PC-9 (cell line): ENCODE measurements around the gene STK40. TPM values are rescaled to one million over a fixed set of nuclear protein-coding genes. Genes with fewer than 3 reads are reported as not detected.

Source experiments
- BruUV-seq: library from RNA; stranded (reverse); fragments of 400-500 nt; replicated peaks from 2 replicates; lab custom pipeline; 2021; lab: Mats Ljungman, UMichigan
- CTCF ChIA-PET: fragments of 300-600 bp; sonication (Branson Sonifier 250); formaldehyde crosslinking; loops from one replicate; lab custom pipeline; 2022; ENCODE audit warnings: antibody characterized with exemption; lab: Charles Lee
- POLR2A ChIA-PET: fragments of 300-600 bp; sonication (Branson Sonifier 250); formaldehyde crosslinking; loops from one replicate; lab custom pipeline; 2022; ENCODE audit warnings: antibody characterized with exemption; ENCODE audit not compliant: unreplicated experiment; lab: Charles Lee
- DNase-seq, 2 experiments: peaks; one replicate each; pipeline versions ENCODE4 v3.0.0 to v3.0.0-alpha.2; 2015 to 2022; ENCODE audit warnings: mixed read lengths in 1 of 2
- H2AFZ ChIP-seq: fragments of 200-600 bp; sonication (generic); 2 replicates; pipeline ENCODE4 v1.8.1; 2017; ENCODE audit warnings: antibody characterized with exemption
- H3F3A ChIP-seq: fragments of 200-600 bp; sonication (generic); 2 replicates; pipeline ENCODE4 v1.8.1; 2017; ENCODE audit warnings: antibody characterized with exemption, mild to moderate bottlenecking, low read depth; ENCODE audit not compliant: insufficient read depth
- H3K27ac ChIP-seq: fragments of 200-600 bp; sonication (generic); 2 replicates; pipeline ENCODE4 v1.6.1; 2016; ENCODE audit warnings: mixed run types
- H3K27me3 ChIP-seq: fragments of 200-600 bp; sonication (generic); 2 replicates; pipeline ENCODE4 v1.6.1; 2016; ENCODE audit warnings: low read depth, mixed run types; ENCODE audit not compliant: insufficient read depth
- H3K36me3 ChIP-seq: fragments of 200-600 bp; sonication (generic); 2 replicates; pipeline ENCODE4 v1.6.1; 2016; ENCODE audit warnings: low read depth, mixed run types
- H3K4me1 ChIP-seq: fragments of 200-600 bp; sonication (generic); replicated peaks from 2 replicates; pipeline ENCODE4 v1.6.1; 2016; ENCODE audit warnings: mixed run types; ENCODE audit not compliant: insufficient read depth
- H3K4me2 ChIP-seq: fragments of 200-600 bp; sonication (generic); 2 replicates; pipeline ENCODE4 v1.6.1; 2017; ENCODE audit warnings: mixed run types
- H3K4me3 ChIP-seq: fragments of 200-600 bp; sonication (generic); 2 replicates; pipeline ENCODE4 v1.6.1; 2016; ENCODE audit warnings: mixed run types
- H3K79me2 ChIP-seq: fragments of 200-600 bp; sonication (generic); 2 replicates; pipeline ENCODE4 v1.6.1; 2017; ENCODE audit warnings: low read depth, mixed run types
- H3K9me2 ChIP-seq: fragments of 200-600 bp; sonication (generic); 2 replicates; pipeline ENCODE4 v1.8.1; 2017; ENCODE audit warnings: mild to moderate bottlenecking; ENCODE audit not compliant: insufficient read depth
- H3K9me3 ChIP-seq: fragments of 200-600 bp; sonication (generic); 2 replicates; pipeline ENCODE4 v1.8.1; 2016; ENCODE audit warnings: low read depth; ENCODE audit not compliant: insufficient read depth
- H4K20me1 ChIP-seq: fragments of 200-600 bp; sonication (generic); 2 replicates; pipeline ENCODE4 v1.8.1; 2017; ENCODE audit not compliant: insufficient read depth
- EZH2 ChIP-seq: fragments of 200-600 bp; sonication (generic); IDR thresholded peaks from 2 replicates; pipeline ENCODE4 v1.8.0; 2017; ENCODE audit warnings: antibody characterized with exemption, low read depth
- intact Hi-C: fragments of 100-400 bp; cut with micrococcal nuclease; formaldehyde crosslinking; loops from one replicate; pipeline ENCODE4 v1.10.0; 2022; ENCODE audit not compliant: unreplicated experiment
- total RNA-seq: library from RNA; stranded (reverse); gene quantifications from 2 replicates; pipeline ENCODE4 v1.2.3, GENCODE V29; 2021
- TF ChIP-seq, protein P1 (sequence below): fragments of 200-600 bp; sonication (generic); conservative IDR thresholded peaks from 2 replicates; pipeline ENCODE4 v1.6.1; 2017; ENCODE audit warnings: mixed run types, antibody characterized with exemption, mild to moderate bottlenecking, moderate library complexity

STK40 gene
- total RNA-seq, 1 experiment from 2014 or later = 59.2 TPM

DNA sequence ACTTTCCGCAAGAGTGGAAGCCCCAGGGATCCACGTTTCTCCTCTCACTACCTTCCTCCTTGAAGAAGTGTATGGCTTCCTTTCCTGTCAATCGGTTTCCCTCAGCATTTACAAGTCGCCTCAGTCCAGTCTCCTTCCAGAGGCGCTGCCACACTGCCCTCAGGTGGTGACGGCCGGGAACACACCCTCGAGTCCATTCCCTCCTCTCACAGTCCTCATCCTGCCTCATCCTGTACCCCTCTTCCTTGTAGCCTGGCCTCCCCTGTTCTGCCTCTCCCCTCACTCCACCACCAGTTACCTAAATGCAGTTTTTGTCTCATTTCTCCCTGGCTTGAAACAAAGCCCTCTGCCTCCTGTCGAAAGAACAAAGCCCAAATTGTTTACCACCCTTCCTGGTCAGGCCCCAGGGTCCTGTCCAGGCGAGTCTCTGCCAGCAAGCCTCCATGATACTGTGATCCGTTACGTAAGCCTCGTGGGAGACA, 35.2 kb upstream of the STK40 start:
- POLR2A ChIA-PET = interaction anchor here (0.7 kb wide), 1 partner anchor 89 kb away, joined by 4 read pairs; no protein-coding TSS in a partner anchor
- no peak for TF ChIP-seq EZH2
- TF ChIP-seq, protein P1, sequence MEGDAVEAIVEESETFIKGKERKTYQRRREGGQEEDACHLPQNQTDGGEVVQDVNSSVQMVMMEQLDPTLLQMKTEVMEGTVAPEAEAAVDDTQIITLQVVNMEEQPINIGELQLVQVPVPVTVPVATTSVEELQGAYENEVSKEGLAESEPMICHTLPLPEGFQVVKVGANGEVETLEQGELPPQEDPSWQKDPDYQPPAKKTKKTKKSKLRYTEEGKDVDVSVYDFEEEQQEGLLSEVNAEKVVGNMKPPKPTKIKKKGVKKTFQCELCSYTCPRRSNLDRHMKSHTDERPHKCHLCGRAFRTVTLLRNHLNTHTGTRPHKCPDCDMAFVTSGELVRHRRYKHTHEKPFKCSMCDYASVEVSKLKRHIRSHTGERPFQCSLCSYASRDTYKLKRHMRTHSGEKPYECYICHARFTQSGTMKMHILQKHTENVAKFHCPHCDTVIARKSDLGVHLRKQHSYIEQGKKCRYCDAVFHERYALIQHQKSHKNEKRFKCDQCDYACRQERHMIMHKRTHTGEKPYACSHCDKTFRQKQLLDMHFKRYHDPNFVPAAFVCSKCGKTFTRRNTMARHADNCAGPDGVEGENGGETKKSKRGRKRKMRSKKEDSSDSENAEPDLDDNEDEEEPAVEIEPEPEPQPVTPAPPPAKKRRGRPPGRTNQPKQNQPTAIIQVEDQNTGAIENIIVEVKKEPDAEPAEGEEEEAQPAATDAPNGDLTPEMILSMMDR = peak; percentile 91
- H3K27ac ChIP-seq = no peak overlapping the region

DNA sequence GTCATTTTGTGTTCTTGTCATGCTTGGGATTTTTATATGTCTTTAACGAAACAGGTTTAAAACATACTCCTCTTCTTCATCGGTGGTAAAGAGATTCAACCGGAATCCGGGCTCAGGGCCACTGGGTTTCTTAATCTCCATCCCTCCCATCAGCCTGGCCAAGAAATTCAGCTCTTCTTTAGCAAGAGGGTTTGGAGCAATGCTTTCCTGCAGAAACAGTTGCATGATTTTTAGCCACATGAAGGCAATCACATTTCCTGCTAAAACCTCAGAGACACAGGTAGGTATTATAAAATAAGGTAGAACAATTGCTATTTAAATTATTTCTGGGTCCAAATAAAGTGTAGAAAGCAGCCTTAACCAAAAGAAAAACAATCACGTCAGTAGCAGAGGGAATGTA, 34.7 kb upstream of the STK40 start:
- H3K4me1 ChIP-seq = peaks cover 18% of the 10 kb centered on the region
- CTCF ChIA-PET = interaction anchor here (1.5 kb wide), 1 partner anchor 78 kb away, joined by 9 read pairs; no protein-coding TSS in a partner anchor
- intact Hi-C loops = loop anchor here (1.0 to 2.0 kb wide), 6 partner anchors 33 to 321 kb away; partner anchors contain the start of gene TRAPPC3
- no peak overlapping the region for H3K27ac ChIP-seq
- peak overlapping the region; percentile 25; the same call in 1 of the 2 replicates for H3K4me2 ChIP-seq
- no peaks in the 10 kb centered on the region for H4K20me1 ChIP-seq
- no peak for TF ChIP-seq EZH2
- TF ChIP-seq, protein P1 = no peak
- BruUV-seq = no TSS peak
- POLR2A ChIA-PET = interaction anchor here (0.6 to 0.7 kb wide), 2 partner anchors 88 to 121 kb away, joined by 3 to 4 read pairs; no protein-coding TSS in a partner anchor
- peaks cover 15% of the 10 kb centered on the region for H3F3A ChIP-seq
- DNase-seq = no peak
- H3K9me3 ChIP-seq = no peaks in the 10 kb centered on the region
- no peak overlapping the region for H3K4me3 ChIP-seq
- no peaks in the 10 kb centered on the region for H3K27me3 ChIP-seq
- H3K9me2 ChIP-seq = no peaks in the 10 kb centered on the region
- no peak overlapping the region for H2AFZ ChIP-seq
- H3K79me2 ChIP-seq = no peaks in the 10 kb centered on the region
- no peaks in the 10 kb centered on the region for H3K36me3 ChIP-seq

More for the DNA sequence above, 35.2 kb upstream of the STK40 start:
- Histone ChIP-seq H3K27me3 (no peaks in the 10 kb centered on the region), H3K36me3 (no peaks in the 10 kb centered on the region), H3K4me3 (no peak overlapping the region), H3K4me1 (peaks cover 21% of the 10 kb centered on the region), H3F3A (peaks cover 15% of the 10 kb centered on the region), H4K20me1 (no peaks in the 10 kb centered on the region), H2AFZ (no peak overlapping the region), H3K9me2 (no peaks in the 10 kb centered on the region), H3K79me2 (no peaks in the 10 kb centered on the region), H3K9me3 (no peaks in the 10 kb centered on the region), H3K4me2 (peak overlapping the region; percentile 25; the same call in 1 of the 2 replicates)
- BruUV-seq = no TSS peak
- CTCF ChIA-PET = interaction anchor here (1.6 kb wide), 1 partner anchor 121 kb away, joined by 3 read pairs; no protein-coding TSS in a partner anchor
- peak; percentile 72 to 93 for DNase-seq
- intact Hi-C loops = loop anchor here (1.0 to 2.0 kb wide), 7 partner anchors 34 to 322 kb away; partner anchors contain the start of gene TRAPPC3

DNA sequence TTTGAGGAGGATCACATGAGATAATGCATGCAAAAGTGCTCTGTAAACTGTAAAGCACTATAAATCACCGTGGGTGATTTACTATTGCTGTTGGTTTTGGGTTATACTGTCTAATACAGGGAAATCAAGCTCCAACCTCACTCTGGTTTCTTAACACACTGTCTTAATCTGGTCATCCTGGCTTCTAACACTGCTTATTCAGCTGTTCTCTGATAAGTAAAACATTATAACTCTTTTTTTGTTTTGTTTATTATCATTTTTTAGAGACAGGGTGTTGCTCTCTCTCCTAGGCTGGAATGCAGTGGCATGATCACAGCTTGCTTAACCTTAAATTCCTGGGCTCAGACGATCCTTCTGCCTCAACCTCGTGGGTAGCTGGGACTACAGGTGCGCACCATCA, 33.8 kb upstream of the STK40 start:
- TF ChIP-seq, protein P1 = no peak
- no peak overlapping the region for H3K27ac ChIP-seq
- CTCF ChIA-PET = interaction anchor here (0.6 to 1.5 kb wide), 3 partner anchors 10 to 77 kb away, joined by 4 to 9 read pairs (median 4); no protein-coding TSS in a partner anchor
- DNase-seq = no peak
- H3K4me2 ChIP-seq = no peak overlapping the region
- peaks cover 18% of the 10 kb centered on the region for H3K4me1 ChIP-seq
- H3K79me2 ChIP-seq = no peaks in the 10 kb centered on the region
- no TSS peak for BruUV-seq
- H3K9me3 ChIP-seq = no peaks in the 10 kb centered on the region
- H3K4me3 ChIP-seq = no peak overlapping the region
- H3K27me3 ChIP-seq = no peaks in the 10 kb centered on the region
- H2AFZ ChIP-seq = no peak overlapping the region
- intact Hi-C loops = no loop called here
- H3K9me2 ChIP-seq = no peaks in the 10 kb centered on the region
- peaks cover 15% of the 10 kb centered on the region for H3F3A ChIP-seq
- POLR2A ChIA-PET = interaction anchor here (0.5 kb wide), 1 partner anchor 161 kb away, joined by 3 read pairs; no protein-coding TSS in a partner anchor
- no peaks in the 10 kb centered on the region for H4K20me1 ChIP-seq
- no peaks in the 10 kb centered on the region for H3K36me3 ChIP-seq
